ENCODE measurements around the gene HYPK.

Gene HYPK

DNA sequence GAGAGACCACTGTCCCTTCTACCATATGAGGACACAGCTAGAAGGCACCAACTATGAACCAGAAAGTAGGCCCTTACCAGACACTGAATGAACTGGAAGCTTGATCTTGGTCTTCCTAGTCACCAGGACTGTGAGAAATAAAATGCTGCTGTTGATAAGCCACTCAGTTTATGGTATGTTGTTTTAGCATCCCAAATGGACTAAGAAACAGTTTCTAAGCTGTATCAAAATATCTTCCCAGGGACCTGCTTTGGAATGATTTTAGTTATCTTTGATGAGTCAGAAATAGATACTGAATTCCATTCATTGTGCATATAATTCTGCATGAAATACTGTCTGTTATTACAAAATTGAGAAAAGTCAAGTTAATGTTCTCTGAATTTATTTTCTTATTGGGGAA, 45.0 kb downstream of the HYPK start:
- DNase-seq (ENCODE audit: low read depth in 2 of 2): no peak

- no peak for DNase-seq (ENCODE audit: low read depth in 2 of 2)
These were observed 50.9 kb downstream of the HYPK start for GRCh38 chr15:43851251-43851650.

DNA sequence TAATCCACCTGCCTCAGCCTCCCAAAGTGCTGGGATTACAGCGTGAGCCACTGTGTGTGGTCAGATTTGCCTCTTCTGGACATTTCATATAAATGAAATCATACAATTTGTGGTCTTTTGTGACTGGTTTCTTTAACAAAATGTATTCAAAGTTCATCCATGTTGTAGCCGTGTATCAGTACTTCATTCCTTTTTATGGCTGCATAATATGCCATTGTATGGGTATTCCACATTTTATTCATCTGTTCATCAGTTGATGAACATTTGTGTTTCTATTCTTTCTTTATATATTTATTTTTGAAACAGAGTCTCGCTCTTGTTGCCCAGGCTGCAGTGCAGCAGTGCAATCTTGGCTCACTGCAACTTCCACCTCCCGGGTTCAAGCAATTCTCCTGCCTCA, 52.2 kb downstream of the HYPK start:
- no peak for DNase-seq (ENCODE audit: low read depth in 2 of 2)

Data from stimulated activated CD8-positive, alpha-beta memory T cell treated with anti-CD3 and anti-CD28 coated beads, Interleukin-7, amount 100 ng/mL, for 4 hours (primary cell).